Inflammatory macrophage treated with lipopolysaccharide for 4 hours (primary cell): ENCODE data around the gene KRT36.

Experiments used
- DNase-seq: peaks from one replicate; pipeline ENCODE4 v3.0.0-alpha.2; 2020

KRT36 gene

GRCh38 chr17:41489531-41489930 lies at the start of gene KRT36:
KRT36 (minus strand) TSS chr17:41489910; CDS start chr17:41489864, 46 bp downstream.
- DNase-seq, result no peak

- no peak for DNase-seq
Measured at GRCh38 chr17:41539071-41539492, 49.4 kb upstream of the KRT36 start.

GRCh38 chr17:41538565-41538991 lies 48.9 kb upstream of the KRT36 start:
- DNase-seq, result no peak

GRCh38 chr17:41537990-41538389 lies 48.3 kb upstream of the KRT36 start:
- DNase-seq, result no peak

GRCh38 chr17:41537614-41537954 lies 47.9 kb upstream of the KRT36 start:
- no peak for DNase-seq

- DNase-seq, result no peak
Measured at GRCh38 chr17:41536741-41537613, 47.3 kb upstream of the KRT36 start.

- DNase-seq, result no peak
Measured at GRCh38 chr17:41535764-41536481, 46.2 kb upstream of the KRT36 start.

GRCh38 chr17:41534899-41535546 lies 45.3 kb upstream of the KRT36 start:
- no peak for DNase-seq

- DNase-seq, result no peak
Measured at GRCh38 chr17:41533613-41534012, 43.9 kb upstream of the KRT36 start.

GRCh38 chr17:41532947-41533570 lies 43.3 kb upstream of the KRT36 start:
- no peak for DNase-seq

GRCh38 chr17:41531993-41532392 lies 42.3 kb upstream of the KRT36 start:
- no peak for DNase-seq

GRCh38 chr17:41530062-41531048 lies 40.6 kb upstream of the KRT36 start:
- no peak for DNase-seq

- DNase-seq, result no peak
Measured at GRCh38 chr17:41529491-41529915, 39.8 kb upstream of the KRT36 start.

GRCh38 chr17:41528959-41529353 lies 39.2 kb upstream of the KRT36 start:
- no peak for DNase-seq

- no peak for DNase-seq
Measured at GRCh38 chr17:41527063-41528023, 37.6 kb upstream of the KRT36 start.

GRCh38 chr17:41524261-41524660 lies 34.6 kb upstream of the KRT36 start:
- no peak for DNase-seq

GRCh38 chr17:41523787-41524186 lies 34.1 kb upstream of the KRT36 start:
- no peak for DNase-seq

- no peak for DNase-seq
Measured at GRCh38 chr17:41523225-41523593, 33.5 kb upstream of the KRT36 start.

GRCh38 chr17:41522301-41523224 lies 32.9 kb upstream of the KRT36 start:
- no peak for DNase-seq
